ENCODE measurements around the gene NNAT. TPM values are rescaled to one million over a fixed set of nuclear protein-coding genes. Genes with fewer than 3 reads are reported as not detected.

Gene NNAT
- total RNA-seq, 1 donor from 2014 or later: not detected

DNA sequence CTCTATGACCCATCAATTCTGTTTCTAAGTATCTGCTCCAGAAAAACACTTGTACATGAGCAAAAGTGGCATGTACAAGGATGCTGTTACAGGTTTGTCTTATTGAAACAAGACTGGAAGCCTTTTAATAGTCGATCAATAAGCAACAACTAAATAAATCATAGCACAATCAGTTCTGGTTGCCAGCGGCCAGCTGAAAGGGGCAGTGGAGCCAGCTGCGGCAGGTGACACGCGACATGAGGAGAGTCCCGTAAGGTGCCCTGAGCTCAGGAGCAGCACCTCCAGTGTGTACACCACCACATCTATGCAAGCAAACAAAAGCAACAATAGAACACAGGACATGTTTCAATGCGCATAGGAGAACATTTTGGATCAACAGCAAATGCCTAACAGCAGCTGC, 20.7 kb upstream of the NNAT start:
- no peaks in the 10 kb centered on the region for H3K36me3 ChIP-seq
- no peak overlapping the region for H3K27ac ChIP-seq
- TF ChIP-seq CTCF (IDR thresholded peaks at IDR 0.05) (no peak), EZH2 (IDR thresholded peaks at IDR 0.05) (no peak), EZH2phosphoT487 (IDR thresholded peaks at IDR 0.05) (no peak)
- Mint-ChIP-seq H3K27me3 (ENCODE audit: insufficient read depth, low read depth) (no peaks in the 10 kb centered on the region), H3K36me3 (no peaks in the 10 kb centered on the region), H3K4me3 (no peak overlapping the region), H3K4me1 (no peaks in the 10 kb centered on the region), H3K27ac (no peak overlapping the region), H3K9me3 (no peaks in the 10 kb centered on the region)
- H2AFZ ChIP-seq (replicated peaks): no peak overlapping the region
- H3K4me2 ChIP-seq: no peak overlapping the region
- no peak overlapping the region for H3K9ac ChIP-seq
- H4K20me1 ChIP-seq (ENCODE audit: low read depth): peaks cover 18% of the 10 kb centered on the region
- no peaks in the 10 kb centered on the region for H3K9me3 ChIP-seq (ENCODE audit: low read depth)
- peaks cover 19% of the 10 kb centered on the region for H3F3A ChIP-seq (ENCODE audit: low read depth)
- no peaks in the 10 kb centered on the region for H3K27me3 ChIP-seq
- no peaks in the 10 kb centered on the region for H3K79me2 ChIP-seq (ENCODE audit: low read depth)
- no peak overlapping the region for H3K4me3 ChIP-seq
- no peak for DNase-seq (ENCODE audit: low spot score)
- peaks cover 9% of the 10 kb centered on the region for H3K4me1 ChIP-seq

DNA sequence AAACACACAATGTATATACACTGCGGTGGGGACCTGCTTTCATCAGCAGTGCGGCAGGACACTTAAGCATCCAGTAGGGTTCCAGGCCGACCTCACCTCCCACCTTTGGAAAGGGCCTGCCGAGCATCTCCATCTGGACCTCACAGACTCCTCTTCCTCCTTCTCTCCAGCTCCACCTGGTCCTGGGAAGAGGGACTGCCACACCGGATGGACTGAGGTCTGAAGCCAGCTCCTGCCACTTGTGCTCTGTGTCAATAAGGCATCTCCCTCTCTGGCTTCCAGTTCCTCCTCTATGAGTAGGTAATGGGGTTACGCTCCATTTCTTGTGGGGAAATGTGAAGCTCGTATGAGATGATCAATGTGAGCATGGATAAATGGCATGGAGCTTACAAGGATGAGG, 19.1 kb upstream of the NNAT start:
- no peak overlapping the region for H3K27ac ChIP-seq
- no peak for DNase-seq (ENCODE audit: low spot score)
- no peaks in the 10 kb centered on the region for H3K36me3 Mint-ChIP-seq
- no peaks in the 10 kb centered on the region for H3K79me2 ChIP-seq (ENCODE audit: low read depth)
- H3K9ac ChIP-seq: no peak overlapping the region
- peaks cover 31% of the 10 kb centered on the region for H4K20me1 ChIP-seq (ENCODE audit: low read depth)
- peaks cover 20% of the 10 kb centered on the region for H3K4me1 ChIP-seq
- no peak overlapping the region for H3K4me2 ChIP-seq
- TF ChIP-seq EZH2phosphoT487 (IDR thresholded peaks at IDR 0.05): no peak
- no peak for TF ChIP-seq EZH2 (IDR thresholded peaks at IDR 0.05)
- no peak for TF ChIP-seq CTCF (IDR thresholded peaks at IDR 0.05)
- H3K4me3 Mint-ChIP-seq: no peak overlapping the region
- no peak overlapping the region for H3K27ac Mint-ChIP-seq
- H3K9me3 Mint-ChIP-seq: no peaks in the 10 kb centered on the region
- H2AFZ ChIP-seq (replicated peaks): no peak overlapping the region
- no peak overlapping the region for H3K4me3 ChIP-seq
- no peaks in the 10 kb centered on the region for H3K4me1 Mint-ChIP-seq
- no peaks in the 10 kb centered on the region for H3K9me3 ChIP-seq (ENCODE audit: low read depth)
- H3K27me3 Mint-ChIP-seq (ENCODE audit: insufficient read depth, low read depth): no peaks in the 10 kb centered on the region
- no peaks in the 10 kb centered on the region for H3K27me3 ChIP-seq
- peaks cover 28% of the 10 kb centered on the region for H3F3A ChIP-seq (ENCODE audit: low read depth)
- no peaks in the 10 kb centered on the region for H3K36me3 ChIP-seq

DNA sequence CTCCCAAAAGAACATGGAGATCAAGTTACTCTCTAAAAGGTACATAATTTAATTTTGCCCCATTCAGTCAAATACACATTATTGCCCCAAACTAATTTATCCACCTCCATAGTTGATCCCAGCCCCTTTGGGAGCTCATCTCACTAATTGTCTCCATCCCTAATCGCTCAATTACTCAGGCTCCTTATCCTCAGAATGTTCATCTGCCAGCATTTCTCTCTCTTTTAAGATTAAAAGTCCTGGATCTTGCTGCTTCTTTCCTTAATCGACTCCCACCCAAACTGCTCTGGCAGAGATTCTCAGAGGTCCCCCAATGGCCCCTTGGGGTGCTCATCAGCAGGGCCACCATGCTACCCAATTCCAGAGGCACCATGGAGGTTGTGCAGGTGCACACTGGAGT, 18.4 kb upstream of the NNAT start:
- Histone ChIP-seq H3K4me2 (no peak overlapping the region), H3K9ac (no peak overlapping the region), H3K4me3 (no peak overlapping the region), H3K4me1 (peaks cover 20% of the 10 kb centered on the region), H3K36me3 (no peaks in the 10 kb centered on the region), H3K27me3 (no peaks in the 10 kb centered on the region), H3F3A (ENCODE audit: low read depth) (peaks cover 28% of the 10 kb centered on the region), H3K79me2 (ENCODE audit: low read depth) (no peaks in the 10 kb centered on the region), H2AFZ (replicated peaks) (no peak overlapping the region), H3K27ac (no peak overlapping the region), H4K20me1 (ENCODE audit: low read depth) (peaks cover 31% of the 10 kb centered on the region), H3K9me3 (ENCODE audit: low read depth) (no peaks in the 10 kb centered on the region)
- H3K4me1 Mint-ChIP-seq: no peaks in the 10 kb centered on the region
- H3K27ac Mint-ChIP-seq: no peak overlapping the region
- H3K36me3 Mint-ChIP-seq: no peaks in the 10 kb centered on the region
- TF ChIP-seq CTCF (IDR thresholded peaks at IDR 0.05) (no peak), EZH2 (IDR thresholded peaks at IDR 0.05) (no peak), EZH2phosphoT487 (IDR thresholded peaks at IDR 0.05) (no peak)
- H3K9me3 Mint-ChIP-seq: no peaks in the 10 kb centered on the region
- H3K27me3 Mint-ChIP-seq (ENCODE audit: insufficient read depth, low read depth): no peaks in the 10 kb centered on the region
- H3K4me3 Mint-ChIP-seq: no peak overlapping the region
- DNase-seq (ENCODE audit: low spot score): no peak
